Measurements from ENCODE around the gene NTSR1. TPM values are rescaled to one million over a fixed set of nuclear protein-coding genes. Genes with fewer than 3 reads are reported as not detected.

NTSR1 gene
- total and polyA plus RNA-seq, 4 donors: 0.03 to 0.33 (median 0.08) TPM; not detected in 1

DNA sequence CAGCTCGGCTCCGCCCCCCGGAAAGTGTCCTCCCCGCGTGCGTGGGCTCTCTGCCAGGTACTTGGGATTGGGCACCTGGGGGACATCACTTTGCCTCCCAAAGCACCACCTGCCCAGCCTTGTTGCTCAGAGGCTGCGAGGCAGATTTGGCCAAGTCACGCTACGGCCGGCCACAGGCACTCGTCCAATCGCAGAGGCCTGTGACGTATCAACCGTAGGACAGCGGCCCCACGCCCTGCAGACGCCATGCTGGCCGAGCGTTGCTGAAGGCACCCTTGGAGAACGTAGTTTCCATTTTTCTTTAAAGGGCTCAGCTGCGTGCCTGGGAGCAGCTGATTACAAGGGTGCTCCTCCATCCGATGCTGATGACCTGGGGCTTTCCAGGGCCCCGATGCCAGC, 3.1 kb downstream of the NTSR1 start:
- Histone ChIP-seq H3K4me3 (ENCODE audit: low read depth in 1 of 3, low read length in 3 of 3) (no peak overlapping the region), H3K4me1 (ENCODE audit: control insufficient read depth in 4 of 4, insufficient read depth in 4 of 4, low read length in 3 of 4) (peaks cover 0 to 3% (median 1%) of the 10 kb centered on the region in 4 donors), H3K27me3 (ENCODE audit: control insufficient read depth in 4 of 4, insufficient read depth in 4 of 4, low read length in 3 of 4) (peaks cover 0 to 5% (median 4%) of the 10 kb centered on the region in 4 donors), H3K27ac (ENCODE audit: low read depth in 1 of 2, low read length in 2 of 2) (no peak overlapping the region), H3K9me3 (ENCODE audit: control insufficient read depth in 4 of 4, low read length in 3 of 4) (no peaks in the 10 kb centered on the region), H3K36me3 (ENCODE audit: control insufficient read depth in 4 of 4, insufficient read depth in 3 of 4, low read depth in 1 of 4, low read length in 3 of 4) (no peaks in the 10 kb centered on the region), H3K9ac (ENCODE audit: low read depth in 1 of 2, low read length in 2 of 2) (no peak overlapping the region)
- 59% methylated on average over 23 of the region's 23 CpGs for WGBS
- TF ChIP-seq RXRA (IDR thresholded peaks at IDR 0.05) (no peak), TAF1 (conservative IDR thresholded peaks at IDR 0.05) (no peak), FOXA2 (IDR thresholded peaks at IDR 0.05) (no peak), FOXA1 (IDR thresholded peaks at IDR 0.05) (no peak), SP1 (IDR thresholded peaks at IDR 0.05) (no peak), HNF4A (conservative IDR thresholded peaks at IDR 0.05) (no peak), YY1 (IDR thresholded peaks at IDR 0.05) (no peak), GABPA (IDR thresholded peaks at IDR 0.05 in 1 of 2, conservative IDR thresholded peaks at IDR 0.05 in 1 of 2) (no peak)
- TF ChIP-seq, protein P1, sequence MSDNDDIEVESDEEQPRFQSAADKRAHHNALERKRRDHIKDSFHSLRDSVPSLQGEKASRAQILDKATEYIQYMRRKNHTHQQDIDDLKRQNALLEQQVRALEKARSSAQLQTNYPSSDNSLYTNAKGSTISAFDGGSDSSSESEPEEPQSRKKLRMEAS (IDR thresholded peaks at IDR 0.05): no peak
- TF ChIP-seq, protein P2, sequence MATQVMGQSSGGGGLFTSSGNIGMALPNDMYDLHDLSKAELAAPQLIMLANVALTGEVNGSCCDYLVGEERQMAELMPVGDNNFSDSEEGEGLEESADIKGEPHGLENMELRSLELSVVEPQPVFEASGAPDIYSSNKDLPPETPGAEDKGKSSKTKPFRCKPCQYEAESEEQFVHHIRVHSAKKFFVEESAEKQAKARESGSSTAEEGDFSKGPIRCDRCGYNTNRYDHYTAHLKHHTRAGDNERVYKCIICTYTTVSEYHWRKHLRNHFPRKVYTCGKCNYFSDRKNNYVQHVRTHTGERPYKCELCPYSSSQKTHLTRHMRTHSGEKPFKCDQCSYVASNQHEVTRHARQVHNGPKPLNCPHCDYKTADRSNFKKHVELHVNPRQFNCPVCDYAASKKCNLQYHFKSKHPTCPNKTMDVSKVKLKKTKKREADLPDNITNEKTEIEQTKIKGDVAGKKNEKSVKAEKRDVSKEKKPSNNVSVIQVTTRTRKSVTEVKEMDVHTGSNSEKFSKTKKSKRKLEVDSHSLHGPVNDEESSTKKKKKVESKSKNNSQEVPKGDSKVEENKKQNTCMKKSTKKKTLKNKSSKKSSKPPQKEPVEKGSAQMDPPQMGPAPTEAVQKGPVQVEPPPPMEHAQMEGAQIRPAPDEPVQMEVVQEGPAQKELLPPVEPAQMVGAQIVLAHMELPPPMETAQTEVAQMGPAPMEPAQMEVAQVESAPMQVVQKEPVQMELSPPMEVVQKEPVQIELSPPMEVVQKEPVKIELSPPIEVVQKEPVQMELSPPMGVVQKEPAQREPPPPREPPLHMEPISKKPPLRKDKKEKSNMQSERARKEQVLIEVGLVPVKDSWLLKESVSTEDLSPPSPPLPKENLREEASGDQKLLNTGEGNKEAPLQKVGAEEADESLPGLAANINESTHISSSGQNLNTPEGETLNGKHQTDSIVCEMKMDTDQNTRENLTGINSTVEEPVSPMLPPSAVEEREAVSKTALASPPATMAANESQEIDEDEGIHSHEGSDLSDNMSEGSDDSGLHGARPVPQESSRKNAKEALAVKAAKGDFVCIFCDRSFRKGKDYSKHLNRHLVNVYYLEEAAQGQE (IDR thresholded peaks at IDR 0.05): no peak
- no peak for DNase-seq (ENCODE audit: low spot score)

DNA sequence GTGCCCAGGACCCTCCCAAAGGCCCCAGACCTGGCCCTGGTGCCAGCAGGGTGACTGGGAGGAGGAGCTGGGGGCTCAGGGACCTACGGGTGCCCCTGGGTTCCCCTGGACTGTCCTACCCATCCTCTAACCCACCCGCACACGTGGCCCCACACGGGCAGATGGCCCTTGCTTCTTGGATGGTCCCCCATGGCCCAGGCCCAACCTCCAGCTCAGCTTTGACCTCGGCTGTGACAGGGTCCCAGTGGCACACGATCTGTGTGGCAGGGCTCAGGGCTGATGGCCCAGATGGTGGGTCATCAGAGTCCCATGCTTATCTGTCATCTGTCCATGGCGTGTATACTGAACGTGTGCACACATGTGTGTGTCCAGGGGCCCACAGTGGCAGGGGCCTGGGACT, 4.0 kb downstream of the NTSR1 start:
- no peak overlapping the region for H3K27ac ChIP-seq (ENCODE audit: low read depth in 1 of 2, low read length in 2 of 2)
- H3K9ac ChIP-seq (ENCODE audit: low read depth in 1 of 2, low read length in 2 of 2): no peak overlapping the region
- WGBS: 79% methylated on average over 8 of the region's 8 CpGs
- no peaks in the 10 kb centered on the region for H3K36me3 ChIP-seq (ENCODE audit: control insufficient read depth in 4 of 4, insufficient read depth in 3 of 4, low read depth in 1 of 4, low read length in 3 of 4)
- no peaks in the 10 kb centered on the region for H3K9me3 ChIP-seq (ENCODE audit: control insufficient read depth in 4 of 4, low read length in 3 of 4)
- H3K4me3 ChIP-seq (ENCODE audit: low read depth in 1 of 3, low read length in 3 of 3): no peak overlapping the region
- peaks cover 0 to 5% (median 4%) of the 10 kb centered on the region in 4 donors for H3K27me3 ChIP-seq (ENCODE audit: control insufficient read depth in 4 of 4, insufficient read depth in 4 of 4, low read length in 3 of 4)
- no peak for DNase-seq (ENCODE audit: low spot score)
- no peak for TF ChIP-seq SP1 (IDR thresholded peaks at IDR 0.05)
- TF ChIP-seq, protein P3, sequence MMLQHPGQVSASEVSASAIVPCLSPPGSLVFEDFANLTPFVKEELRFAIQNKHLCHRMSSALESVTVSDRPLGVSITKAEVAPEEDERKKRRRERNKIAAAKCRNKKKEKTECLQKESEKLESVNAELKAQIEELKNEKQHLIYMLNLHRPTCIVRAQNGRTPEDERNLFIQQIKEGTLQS (IDR thresholded peaks at IDR 0.05): no peak
- TF ChIP-seq, protein P1 (IDR thresholded peaks at IDR 0.05): no peak
- TF ChIP-seq EGR1 (IDR thresholded peaks at IDR 0.05; ENCODE audit: low read depth in 2 of 2): no peak
- TF ChIP-seq RAD21 (IDR thresholded peaks at IDR 0.05): no peak
- TF ChIP-seq YY1 (IDR thresholded peaks at IDR 0.05): no peak
- TF ChIP-seq TAF1 (conservative IDR thresholded peaks at IDR 0.05): no peak
- peaks cover 0 to 3% (median 1%) of the 10 kb centered on the region in 4 donors for H3K4me1 ChIP-seq (ENCODE audit: control insufficient read depth in 4 of 4, insufficient read depth in 4 of 4, low read length in 3 of 4)

DNA sequence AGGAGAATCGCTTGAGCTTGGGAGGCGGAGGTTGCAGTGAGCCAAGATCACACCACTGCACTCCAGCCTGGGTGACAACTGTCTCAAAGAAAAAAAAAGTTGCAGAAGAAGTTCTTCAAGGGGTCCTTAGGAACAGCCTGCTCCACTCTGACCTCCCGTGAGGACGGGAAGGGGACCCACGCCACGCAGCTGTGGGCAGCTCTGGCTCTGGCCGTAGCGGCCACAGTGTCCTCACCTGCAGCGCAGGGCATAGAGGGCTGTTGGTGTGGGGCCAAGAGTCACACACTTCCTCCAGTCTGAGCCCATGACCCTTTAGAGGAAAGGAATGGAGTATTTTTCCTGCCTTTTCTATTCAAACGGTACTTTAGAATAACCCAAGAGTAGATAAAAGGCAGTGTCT, 5.4 kb downstream of the NTSR1 start:
- Histone ChIP-seq H3K4me3 (ENCODE audit: low read depth in 1 of 3, low read length in 3 of 3) (no peak overlapping the region), H3K9me3 (ENCODE audit: control insufficient read depth in 4 of 4, low read length in 3 of 4) (no peaks in the 10 kb centered on the region), H3K4me1 (ENCODE audit: control insufficient read depth in 4 of 4, insufficient read depth in 4 of 4, low read length in 3 of 4) (no peaks in the 10 kb centered on the region), H3K36me3 (ENCODE audit: control insufficient read depth in 4 of 4, insufficient read depth in 3 of 4, low read depth in 1 of 4, low read length in 3 of 4) (no peaks in the 10 kb centered on the region), H3K27ac (ENCODE audit: low read depth in 1 of 2, low read length in 2 of 2) (no peak overlapping the region), H3K27me3 (ENCODE audit: control insufficient read depth in 4 of 4, insufficient read depth in 4 of 4, low read length in 3 of 4) (peaks cover 0 to 5% (median 4%) of the 10 kb centered on the region in 4 donors), H3K9ac (ENCODE audit: low read depth in 1 of 2, low read length in 2 of 2) (no peak overlapping the region)
- no peak for DNase-seq (ENCODE audit: low spot score)
- no peak for TF ChIP-seq JUND (IDR thresholded peaks at IDR 0.05)
- no peak for TF ChIP-seq RAD21 (IDR thresholded peaks at IDR 0.05)
- TF ChIP-seq, protein P1 (IDR thresholded peaks at IDR 0.05): no peak
- TF ChIP-seq, protein P3 (IDR thresholded peaks at IDR 0.05): no peak
- WGBS: 92% methylated on average over 10 of the region's 10 CpGs
